OCI-LY1 (cell line): ENCODE measurements around the gene MKX.

ENCODE experiments used
- H2AFZ ChIP-seq: fragments of 200-600 bp; sonication (generic), shearing (Covaris generic); 2 replicates; pipeline ENCODE4 v1.6.0; 2014; ENCODE audit warnings: antibody characterized with exemption, mild to moderate bottlenecking, low read length
- H3F3A ChIP-seq: fragments of 200-600 bp; sonication (generic), shearing (Covaris generic); 2 replicates; pipeline ENCODE4 v1.6.0; 2014; ENCODE audit warnings: mild to moderate bottlenecking, antibody characterized with exemption, low read length, moderate library complexity; ENCODE audit not compliant: insufficient read depth
- H3K27ac ChIP-seq: fragments of 200-600 bp; sonication (generic); 2 replicates; pipeline ENCODE4 v1.5.1; 2014; ENCODE audit warnings: low read length, mixed run types, mild to moderate bottlenecking, low read depth; ENCODE audit not compliant: poor library complexity, severe bottlenecking
- H3K27me3 ChIP-seq: fragments of 200-600 bp; sonication (generic); 2 replicates; pipeline ENCODE4 v1.6.0; 2014; ENCODE audit warnings: antibody characterized with exemption, mild to moderate bottlenecking, low read length, moderate library complexity; ENCODE audit not compliant: insufficient read depth
- H3K36me3 ChIP-seq: fragments of 200-600 bp; sonication (generic); 2 replicates; pipeline ENCODE4 v1.6.1; 2014; ENCODE audit warnings: mild to moderate bottlenecking, antibody characterized with exemption, low read length, moderate library complexity, mixed read lengths; ENCODE audit not compliant: insufficient read depth
- H3K4me1 ChIP-seq: fragments of 200-600 bp; sonication (generic); 2 replicates; pipeline ENCODE4 v1.5.1; 2014; ENCODE audit warnings: mild to moderate bottlenecking, low read length, moderate library complexity; ENCODE audit not compliant: insufficient read depth, severe bottlenecking
- H3K4me2 ChIP-seq: fragments of 200-600 bp; sonication (generic), shearing (Covaris generic); 2 replicates; pipeline ENCODE4 v1.6.1; 2014; ENCODE audit warnings: low read length
- H3K4me3 ChIP-seq: fragments of 200-600 bp; sonication (generic); 2 replicates; pipeline ENCODE4 v1.5.1; 2014; ENCODE audit warnings: low read length, low read depth, mild to moderate bottlenecking, mixed read lengths; ENCODE audit not compliant: poor library complexity, severe bottlenecking
- H3K79me2 ChIP-seq: fragments of 200-600 bp; shearing (Covaris generic); 2 replicates; pipeline ENCODE4 v1.6.1; 2016; ENCODE audit warnings: mixed run types, low read length, mixed read lengths; ENCODE audit not compliant: insufficient read depth
- H3K9ac ChIP-seq: fragments of 200-600 bp; sonication (generic), shearing (Covaris generic); 2 replicates; pipeline ENCODE4 v1.6.1; 2014; ENCODE audit warnings: mild to moderate bottlenecking, low read length, mixed read lengths
- H3K9me2 ChIP-seq: fragments of 200-600 bp; sonication (generic), shearing (Covaris generic); 2 replicates; pipeline ENCODE4 v1.6.1; 2014; ENCODE audit warnings: low read depth, mild to moderate bottlenecking, low read length, mixed read lengths
- H3K9me3 ChIP-seq: fragments of 200-600 bp; shearing (Covaris generic); 2 replicates; pipeline ENCODE4 v1.6.1; 2014; ENCODE audit warnings: low read length, mixed read lengths
- H4K20me1 ChIP-seq: fragments of 200-600 bp; sonication (generic), shearing (Covaris generic); 2 replicates; pipeline ENCODE4 v1.6.0; 2016; ENCODE audit warnings: mild to moderate bottlenecking, low read length; ENCODE audit not compliant: insufficient read depth
- CTCF ChIP-seq: fragments of 200-600 bp; sonication (generic), shearing (Covaris generic); IDR thresholded peaks from 2 replicates; pipeline ENCODE4 v1.5.1; 2017; ENCODE audit warnings: mild to moderate bottlenecking, antibody characterized with exemption, low read length, moderate library complexity, mixed read lengths
- EZH2 ChIP-seq: fragments of 200-600 bp; sonication (generic), shearing (Covaris generic); IDR thresholded peaks from 2 replicates; pipeline ENCODE4 v1.8.0; 2017; ENCODE audit warnings: borderline replicate concordance, mixed run types, mild to moderate bottlenecking, antibody characterized with exemption, low read length, moderate library complexity, mixed read lengths

Gene MKX

GRCh38 chr10:27660711-27661110, 84.9 kb downstream of the MKX start:
- H2AFZ ChIP-seq: no peak overlapping the region
- H4K20me1 ChIP-seq: no peaks in the 10 kb centered on the region
- TF ChIP-seq EZH2: no peak
- TF ChIP-seq CTCF: no peak
- H3K27me3 ChIP-seq: peaks cover 3% of the 10 kb centered on the region; the same call in 1 of the 2 replicates
- H3K9me2 ChIP-seq: no peaks in the 10 kb centered on the region
- H3K4me1 ChIP-seq: no peaks in the 10 kb centered on the region
- no peaks in the 10 kb centered on the region for H3K36me3 ChIP-seq
- no peaks in the 10 kb centered on the region for H3F3A ChIP-seq
- H3K4me3 ChIP-seq: no peak overlapping the region
- H3K9ac ChIP-seq: no peak overlapping the region
- H3K79me2 ChIP-seq: no peaks in the 10 kb centered on the region
- H3K27ac ChIP-seq: no peak overlapping the region
- H3K9me3 ChIP-seq: no peaks in the 10 kb centered on the region
- no peak overlapping the region for H3K4me2 ChIP-seq

DNA sequence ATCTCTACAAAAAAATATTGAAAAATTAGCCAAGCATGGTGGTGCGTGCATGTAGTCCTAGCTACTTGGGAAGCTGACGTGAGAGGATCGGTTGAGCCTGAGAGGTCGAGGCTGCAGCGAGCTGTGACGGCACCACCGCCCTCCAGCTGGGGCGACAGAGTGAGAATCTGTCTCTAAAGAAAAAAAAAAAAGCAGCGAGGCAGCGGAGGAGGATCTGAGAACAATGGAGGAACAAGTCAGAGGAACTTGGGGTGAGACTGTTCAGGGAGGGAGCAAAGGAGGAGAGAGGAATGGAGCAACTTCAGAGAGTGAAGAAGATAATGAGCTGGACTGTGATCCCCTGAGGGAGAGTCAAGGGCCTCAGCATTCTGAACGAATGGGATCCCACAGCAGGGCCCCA, 85.4 kb downstream of the MKX start:
- H2AFZ ChIP-seq: no peak overlapping the region
- H3K4me2 ChIP-seq: no peak overlapping the region
- no peak overlapping the region for H3K4me3 ChIP-seq
- H3K9me3 ChIP-seq: no peaks in the 10 kb centered on the region
- no peaks in the 10 kb centered on the region for H4K20me1 ChIP-seq
- no peaks in the 10 kb centered on the region for H3K9me2 ChIP-seq
- H3K36me3 ChIP-seq: no peaks in the 10 kb centered on the region
- no peak overlapping the region for H3K27ac ChIP-seq
- TF ChIP-seq CTCF: no peak
- no peak for TF ChIP-seq EZH2
- H3K27me3 ChIP-seq: peaks cover 3% of the 10 kb centered on the region; the same call in 1 of the 2 replicates
- no peaks in the 10 kb centered on the region for H3F3A ChIP-seq
- no peak overlapping the region for H3K9ac ChIP-seq
- no peaks in the 10 kb centered on the region for H3K79me2 ChIP-seq
- no peaks in the 10 kb centered on the region for H3K4me1 ChIP-seq

GRCh38 chr10:27659786-27660185, 85.8 kb downstream of the MKX start:
- H3K4me2 ChIP-seq: no peak overlapping the region
- no peaks in the 10 kb centered on the region for H3K9me3 ChIP-seq
- H3F3A ChIP-seq: no peaks in the 10 kb centered on the region
- no peak for TF ChIP-seq CTCF
- no peak for TF ChIP-seq EZH2
- no peaks in the 10 kb centered on the region for H3K9me2 ChIP-seq
- H3K79me2 ChIP-seq: no peaks in the 10 kb centered on the region
- H3K9ac ChIP-seq: no peak overlapping the region
- H2AFZ ChIP-seq: no peak overlapping the region
- no peak overlapping the region for H3K27ac ChIP-seq
- H3K36me3 ChIP-seq: no peaks in the 10 kb centered on the region
- no peaks in the 10 kb centered on the region for H4K20me1 ChIP-seq
- no peak overlapping the region for H3K4me3 ChIP-seq
- H3K4me1 ChIP-seq: no peaks in the 10 kb centered on the region
- H3K27me3 ChIP-seq: peaks cover 3% of the 10 kb centered on the region; the same call in 1 of the 2 replicates
